Astrocyte (in vitro differentiated cells and primary cell): ENCODE data around the gene TANGO2. TPM values are rescaled to one million over a fixed set of nuclear protein-coding genes. Genes with fewer than 3 reads are reported as not detected.
A peak's percentile ranks its signal among the peaks of the same experiment; 100 is the strongest.

Experiments
- DNase-seq: peaks from one replicate; pipeline ENCODE4 v3.0.0-alpha.2; 2010; ENCODE audit warnings: low read depth
- FAIRE-seq: peaks from 2 replicates; lab custom pipeline; 2011; peaks lifted over from hg19 to GRCh38; lab: Jason Lieb, UNC
- H2AFZ ChIP-seq: 2 replicates; pipeline ENCODE4 v1.6.0; 2012; ENCODE audit warnings: low read depth, low read length, inconsistent platforms
- H3K27ac ChIP-seq: 2 replicates; pipeline ENCODE4 v1.5.1; 2011; ENCODE audit warnings: low read depth, low read length, inconsistent platforms
- H3K27me3 ChIP-seq: 2 replicates; pipeline ENCODE4 v1.6.0; 2011; ENCODE audit warnings: low read length, inconsistent platforms; ENCODE audit not compliant: insufficient read depth
- H3K36me3 ChIP-seq: 2 replicates; pipeline ENCODE4 v1.5.1; 2011; ENCODE audit warnings: low read length, inconsistent platforms; ENCODE audit not compliant: insufficient read depth
- H3K4me1 ChIP-seq: 2 replicates; pipeline ENCODE4 v1.5.1; 2011; ENCODE audit warnings: low read length, inconsistent platforms; ENCODE audit not compliant: insufficient read depth
- H3K4me2 ChIP-seq: 2 replicates; pipeline ENCODE4 v1.6.0; 2012; ENCODE audit warnings: low read length, inconsistent platforms
- H3K4me3 ChIP-seq: 2 replicates; pipeline ENCODE4 v1.5.1; 2011; ENCODE audit warnings: low read depth, mild to moderate bottlenecking, low read length, inconsistent platforms; ENCODE audit not compliant: insufficient read depth
- H3K79me2 ChIP-seq: 2 replicates; pipeline ENCODE4 v1.6.0; 2012; ENCODE audit warnings: mild to moderate bottlenecking, low read length, inconsistent platforms; ENCODE audit not compliant: insufficient read depth
- H3K9ac ChIP-seq: 2 replicates; pipeline ENCODE4 v1.6.0; 2012; ENCODE audit warnings: mild to moderate bottlenecking, low read length, inconsistent platforms
- H3K9me3 ChIP-seq: 2 replicates; pipeline ENCODE4 v1.5.1; 2012; ENCODE audit warnings: low read depth, mild to moderate bottlenecking, low read length, inconsistent platforms; ENCODE audit not compliant: insufficient read depth
- H4K20me1 ChIP-seq: 2 replicates; pipeline ENCODE4 v1.6.0; 2012; ENCODE audit warnings: low read length, inconsistent platforms; ENCODE audit not compliant: insufficient read depth
- H3K27ac Mint-ChIP-seq: one replicate; pipeline ENCODE4 v1.8.0; 2021; ENCODE audit warnings: mild to moderate bottlenecking, mixed read lengths; ENCODE audit not compliant: unreplicated experiment
- H3K27me3 Mint-ChIP-seq: one replicate; pipeline ENCODE4 v1.8.0; 2021; ENCODE audit warnings: low read depth, mixed read lengths; ENCODE audit not compliant: unreplicated experiment
- H3K36me3 Mint-ChIP-seq: one replicate; pipeline ENCODE4 v1.8.0; 2021; ENCODE audit warnings: low read depth, mixed read lengths; ENCODE audit not compliant: unreplicated experiment
- H3K4me1 Mint-ChIP-seq: one replicate; pipeline ENCODE4 v1.8.0; 2021; ENCODE audit warnings: low read depth, mixed read lengths; ENCODE audit not compliant: unreplicated experiment
- H3K4me3 Mint-ChIP-seq: one replicate; pipeline ENCODE4 v1.8.0; 2021; ENCODE audit warnings: mild to moderate bottlenecking, moderate library complexity, mixed read lengths; ENCODE audit not compliant: unreplicated experiment
- H3K9me3 Mint-ChIP-seq: one replicate; pipeline ENCODE4 v1.8.0; 2021; ENCODE audit warnings: mild to moderate bottlenecking, mixed read lengths; ENCODE audit not compliant: unreplicated experiment
- EZH2 ChIP-seq: IDR thresholded peaks from 2 replicates; pipeline ENCODE4 v1.6.1; 2012; ENCODE audit warnings: mild to moderate bottlenecking, low read length, inconsistent platforms; ENCODE audit not compliant: insufficient read depth
- total RNA-seq: library from RNA; stranded (reverse); gene quantifications from 2 replicates; pipeline ENCODE4 v1.2.1, GENCODE V29; 2021
- TF ChIP-seq, protein P1 (sequence below): IDR thresholded peaks from 2 replicates; pipeline ENCODE4 v1.5.1; 2011; ENCODE audit warnings: low read depth, mild to moderate bottlenecking, inconsistent platforms, low read length, moderate library complexity; ENCODE audit not compliant: insufficient read depth

Gene TANGO2
- total RNA-seq, 1 donor from 2014 or later: 28.0 TPM

- TF ChIP-seq, protein P1, sequence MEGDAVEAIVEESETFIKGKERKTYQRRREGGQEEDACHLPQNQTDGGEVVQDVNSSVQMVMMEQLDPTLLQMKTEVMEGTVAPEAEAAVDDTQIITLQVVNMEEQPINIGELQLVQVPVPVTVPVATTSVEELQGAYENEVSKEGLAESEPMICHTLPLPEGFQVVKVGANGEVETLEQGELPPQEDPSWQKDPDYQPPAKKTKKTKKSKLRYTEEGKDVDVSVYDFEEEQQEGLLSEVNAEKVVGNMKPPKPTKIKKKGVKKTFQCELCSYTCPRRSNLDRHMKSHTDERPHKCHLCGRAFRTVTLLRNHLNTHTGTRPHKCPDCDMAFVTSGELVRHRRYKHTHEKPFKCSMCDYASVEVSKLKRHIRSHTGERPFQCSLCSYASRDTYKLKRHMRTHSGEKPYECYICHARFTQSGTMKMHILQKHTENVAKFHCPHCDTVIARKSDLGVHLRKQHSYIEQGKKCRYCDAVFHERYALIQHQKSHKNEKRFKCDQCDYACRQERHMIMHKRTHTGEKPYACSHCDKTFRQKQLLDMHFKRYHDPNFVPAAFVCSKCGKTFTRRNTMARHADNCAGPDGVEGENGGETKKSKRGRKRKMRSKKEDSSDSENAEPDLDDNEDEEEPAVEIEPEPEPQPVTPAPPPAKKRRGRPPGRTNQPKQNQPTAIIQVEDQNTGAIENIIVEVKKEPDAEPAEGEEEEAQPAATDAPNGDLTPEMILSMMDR: no peak
- TF ChIP-seq EZH2: no peak
- no peak overlapping the region for H3K4me2 ChIP-seq
- Mint-ChIP-seq H3K27ac (peak overlapping the region; percentile 19), H3K4me3 (no peak overlapping the region), H3K27me3 (no peaks in the 10 kb centered on the region), H3K9me3 (no peaks in the 10 kb centered on the region), H3K36me3 (peaks cover 4% of the 10 kb centered on the region), H3K4me1 (no peaks in the 10 kb centered on the region)
- H4K20me1 ChIP-seq: peaks cover 78% of the 10 kb centered on the region
- H3K79me2 ChIP-seq: peaks cover 42% of the 10 kb centered on the region
- H3K27ac ChIP-seq: no peak overlapping the region
- H3K36me3 ChIP-seq: no peaks in the 10 kb centered on the region
- H3K9me3 ChIP-seq: no peaks in the 10 kb centered on the region
- FAIRE-seq (no peak), DNase-seq (no peak)
- no peak overlapping the region for H3K4me3 ChIP-seq
- peaks cover 13% of the 10 kb centered on the region for H3K4me1 ChIP-seq
- H2AFZ ChIP-seq: no peak overlapping the region
- H3K27me3 ChIP-seq: no peaks in the 10 kb centered on the region
- no peak overlapping the region for H3K9ac ChIP-seq
Observed at GRCh38 chr22:20026204-20026908, 5.4 kb downstream of the TANGO2 start.

- H3K27ac Mint-ChIP-seq: no peak overlapping the region
- H3K27me3 Mint-ChIP-seq: no peaks in the 10 kb centered on the region
- TF ChIP-seq, protein P1: no peak
- TF ChIP-seq EZH2: no peak
- Histone ChIP-seq H3K36me3 (no peaks in the 10 kb centered on the region), H4K20me1 (peaks cover 76% of the 10 kb centered on the region), H3K27me3 (no peaks in the 10 kb centered on the region), H2AFZ (no peak overlapping the region), H3K9ac (no peak overlapping the region), H3K9me3 (no peaks in the 10 kb centered on the region), H3K4me1 (peaks cover 6% of the 10 kb centered on the region), H3K4me3 (no peak overlapping the region), H3K79me2 (peaks cover 35% of the 10 kb centered on the region), H3K4me2 (no peak overlapping the region), H3K27ac (no peak overlapping the region)
- no peaks in the 10 kb centered on the region for H3K9me3 Mint-ChIP-seq
- H3K36me3 Mint-ChIP-seq: peaks cover 4% of the 10 kb centered on the region
- no peaks in the 10 kb centered on the region for H3K4me1 Mint-ChIP-seq
- no peak overlapping the region for H3K4me3 Mint-ChIP-seq
- FAIRE-seq: no peak
- DNase-seq: no peak
Observed at GRCh38 chr22:20026996-20027601, 6.2 kb downstream of the TANGO2 start.
